Stimulated activated naive B cell treated with anti-CD40 and anti-IgM and Interleukin-4, amounts not matched to agents 10 μg/mL and 1 μg/mL and 100 μg/mL, for 72 hours (primary cell): ENCODE data around the gene ELP4.

Experiments used
- ATAC-seq, 2 donors: fragments of 150-1000 bp; cut with Tn5 transposase; replicated peaks; 2 replicates each; pipeline ENCODE4 v1.10.0; 2021; ENCODE audit warnings: moderate library complexity in 1 of 2
- DNase-seq: peaks from one replicate; pipeline ENCODE4 v3.0.0; 2021
- H3K27ac Mint-ChIP-seq: one replicate; pipeline ENCODE4 v1.8.0; 2022; ENCODE audit warnings: mild to moderate bottlenecking, mixed read lengths
- H3K27me3 Mint-ChIP-seq, 2 donors: one replicate each; pipeline ENCODE4 v1.8.0; 2022; ENCODE audit warnings: mixed read lengths in 2 of 2
- H3K36me3 Mint-ChIP-seq, 2 donors: one replicate each; pipeline ENCODE4 v1.8.0; 2022; ENCODE audit warnings: mixed read lengths in 2 of 2, mild to moderate bottlenecking in 1 of 2
- H3K4me1 Mint-ChIP-seq, 2 donors: one replicate each; pipeline ENCODE4 v1.8.0; 2022; ENCODE audit warnings: mixed read lengths in 2 of 2, mild to moderate bottlenecking in 1 of 2
- H3K4me3 Mint-ChIP-seq, 2 donors: one replicate each; pipeline ENCODE4 v1.8.0; 2022; ENCODE audit warnings: mild to moderate bottlenecking in 2 of 2, mixed read lengths in 2 of 2, moderate library complexity in 1 of 2
- H3K9me3 Mint-ChIP-seq, 2 donors: one replicate each; pipeline ENCODE4 v1.8.0; 2022; ENCODE audit warnings: mixed read lengths in 2 of 2, mild to moderate bottlenecking in 1 of 2

Gene ELP4

GRCh38 chr11:31826536-31827438, 317.2 kb downstream of the ELP4 start:
- ATAC-seq (no peak), DNase-seq (no peak)
- peaks cover 0 to 4% of the 10 kb centered on the region in 2 donors for H3K9me3 Mint-ChIP-seq
- H3K27me3 Mint-ChIP-seq: peaks cover 56 to 78% of the 10 kb centered on the region in 2 donors
- H3K4me1 Mint-ChIP-seq: peaks cover 4 to 14% of the 10 kb centered on the region in 2 donors
- peak overlapping the region in 1 of 2 donors; percentile 61 for H3K4me3 Mint-ChIP-seq
- peak overlapping the region; percentile 89 for H3K27ac Mint-ChIP-seq
- peaks cover 0 to 3% of the 10 kb centered on the region in 2 donors for H3K36me3 Mint-ChIP-seq

DNA sequence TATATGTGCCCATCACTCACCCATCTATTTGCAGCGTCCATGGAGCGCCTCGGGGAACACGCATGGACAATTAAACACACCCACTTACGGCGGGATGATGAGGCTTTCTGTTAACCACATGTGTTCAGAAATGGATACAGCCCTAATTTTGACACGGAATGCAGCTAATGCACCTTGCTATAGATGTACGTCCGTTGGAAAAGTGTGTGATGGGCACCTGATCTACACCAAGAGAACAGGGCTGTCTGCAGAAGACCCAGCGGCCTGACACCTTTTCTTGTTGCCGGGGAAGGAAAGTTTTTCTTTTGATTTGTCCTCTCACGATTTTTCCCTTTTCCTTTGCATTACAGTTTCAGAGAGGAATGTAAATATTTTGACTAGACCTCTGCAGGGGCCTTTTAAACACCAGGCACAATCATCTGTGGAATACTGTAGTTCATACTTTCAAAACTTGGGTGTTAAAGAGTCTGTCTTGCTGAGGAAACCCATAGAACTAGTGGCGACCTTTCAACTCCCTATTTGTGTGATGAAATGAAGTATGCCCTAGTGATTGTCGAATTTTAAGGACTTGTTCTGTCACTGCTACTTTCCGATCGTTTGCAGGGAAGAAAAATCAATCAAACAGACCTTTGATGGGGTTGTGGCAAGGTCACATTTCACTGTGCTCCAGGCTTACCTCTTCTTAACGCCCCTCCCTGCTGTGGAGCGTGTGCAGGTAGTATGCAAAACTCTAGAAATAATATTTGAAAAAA, 318.1 kb downstream of the ELP4 start:
- Mint-ChIP-seq H3K4me3 (peak overlapping the region in 1 of 2 donors; percentile 61), H3K27me3 (peaks cover 49 to 70% of the 10 kb centered on the region in 2 donors), H3K27ac (peak overlapping the region; percentile 89), H3K36me3 (peaks cover 0 to 3% of the 10 kb centered on the region in 2 donors), H3K9me3 (peaks cover 0 to 1% of the 10 kb centered on the region in 2 donors), H3K4me1 (peaks cover 4 to 14% of the 10 kb centered on the region in 2 donors)
- no peak for DNase-seq
- ATAC-seq: no peak

GRCh38 chr11:31828217-31828616, 318.6 kb downstream of the ELP4 start:
- peaks cover 4 to 14% of the 10 kb centered on the region in 2 donors for H3K4me1 Mint-ChIP-seq
- H3K27ac Mint-ChIP-seq: no peak overlapping the region
- H3K9me3 Mint-ChIP-seq: no peaks in the 10 kb centered on the region
- no peak for DNase-seq
- H3K36me3 Mint-ChIP-seq: peaks cover 0 to 3% of the 10 kb centered on the region in 2 donors
- no peak overlapping the region for H3K4me3 Mint-ChIP-seq
- H3K27me3 Mint-ChIP-seq: peaks cover 44 to 64% of the 10 kb centered on the region in 2 donors
- no peak for ATAC-seq

DNA sequence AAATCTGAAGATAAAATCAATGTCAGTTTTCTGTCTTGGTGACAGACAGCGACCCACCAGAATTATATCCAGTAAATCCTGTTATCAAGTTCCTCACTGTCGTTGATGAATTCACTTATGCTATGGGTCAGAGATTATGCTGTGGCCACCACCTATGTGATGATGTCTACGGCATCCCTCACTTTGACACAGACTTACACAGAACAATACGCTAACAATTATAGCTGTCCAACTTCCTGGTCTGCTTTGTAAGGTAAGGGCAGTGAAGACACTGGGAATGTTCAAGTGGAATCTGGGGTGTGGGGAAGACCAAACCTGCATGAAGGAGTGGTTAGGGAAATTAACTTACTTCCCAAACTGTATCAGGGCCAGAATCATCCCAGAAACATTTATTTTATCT, 320.8 kb downstream of the ELP4 start:
- DNase-seq (no peak), ATAC-seq (no peak)
- Mint-ChIP-seq H3K36me3 (peaks cover 0 to 3% of the 10 kb centered on the region in 2 donors), H3K27me3 (peaks cover 27 to 44% of the 10 kb centered on the region in 2 donors), H3K9me3 (no peaks in the 10 kb centered on the region), H3K4me1 (peaks cover 3 to 14% of the 10 kb centered on the region in 2 donors), H3K4me3 (no peak overlapping the region), H3K27ac (no peak overlapping the region)

GRCh38 chr11:31834237-31834636, 324.7 kb downstream of the ELP4 start:
- no peak for ATAC-seq
- DNase-seq: no peak
- Mint-ChIP-seq H3K9me3 (no peaks in the 10 kb centered on the region), H3K27ac (no peak overlapping the region), H3K4me3 (no peak overlapping the region), H3K27me3 (peaks cover 15% of the 10 kb centered on the region in 2 donors), H3K4me1 (no peaks in the 10 kb centered on the region), H3K36me3 (no peaks in the 10 kb centered on the region)
